Measurements from ENCODE around the gene SLX4IP.

Gene SLX4IP

DNA sequence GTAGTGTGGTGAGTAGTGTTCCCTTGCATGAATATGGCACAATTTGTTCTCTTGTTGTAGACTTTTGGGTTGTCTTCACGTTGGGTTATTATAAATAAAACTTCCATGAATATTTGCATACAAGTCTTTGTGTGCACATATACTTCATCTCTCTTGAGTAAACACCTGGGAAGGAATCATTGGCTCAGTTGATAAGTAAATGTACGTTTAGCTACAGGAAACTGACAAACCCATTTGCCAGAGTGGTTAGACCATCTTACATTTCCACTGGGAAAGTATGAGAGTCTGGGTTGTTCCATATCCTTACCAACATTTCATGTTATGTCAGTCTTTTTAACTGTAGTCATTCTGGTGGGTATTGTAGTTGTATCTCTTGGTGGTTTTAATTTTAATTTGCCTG is 119.2 kb downstream of the SLX4IP start:
- DNase-seq: no peak

DNA sequence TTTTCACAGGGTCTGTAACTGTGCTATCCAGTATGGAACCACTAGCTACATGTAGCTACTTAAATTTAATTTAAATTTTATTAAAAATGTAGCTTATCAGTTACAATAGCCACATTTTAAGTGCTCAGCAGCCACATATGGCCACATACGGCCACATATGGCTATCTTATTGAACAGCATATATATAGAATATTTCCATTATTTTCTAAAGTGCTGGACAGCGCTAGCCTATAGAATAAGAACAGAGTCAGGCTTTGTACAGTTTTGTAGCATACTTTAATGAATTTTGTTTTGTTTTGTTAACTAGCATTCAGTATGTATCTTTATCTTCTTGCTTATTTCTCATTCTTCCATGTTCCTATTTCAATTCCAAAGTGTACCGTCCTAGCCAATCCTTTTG is 120.3 kb downstream of the SLX4IP start:
- DNase-seq: no peak

DNA sequence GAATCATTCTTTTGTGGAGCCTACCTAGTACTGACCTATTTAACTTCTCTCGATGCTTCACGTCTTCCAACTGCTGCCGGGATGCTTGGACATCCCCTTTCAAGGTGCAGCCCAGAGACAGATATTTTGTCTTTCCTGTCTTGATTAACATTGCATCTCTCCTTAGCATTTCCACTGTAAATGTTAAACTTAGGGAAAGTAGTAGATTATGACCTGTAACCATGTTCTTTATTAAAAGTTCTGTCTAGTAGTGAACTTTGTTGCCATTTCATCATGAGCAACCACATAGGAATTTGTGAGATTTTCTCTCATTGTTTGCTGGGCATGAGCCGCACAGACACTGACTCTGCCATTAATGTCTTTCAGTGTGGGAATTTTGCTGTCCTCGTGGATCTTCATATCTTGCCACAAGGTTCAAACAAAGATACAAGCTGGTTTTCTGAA is 120.8 kb downstream of the SLX4IP start:
- no peak for DNase-seq

DNA sequence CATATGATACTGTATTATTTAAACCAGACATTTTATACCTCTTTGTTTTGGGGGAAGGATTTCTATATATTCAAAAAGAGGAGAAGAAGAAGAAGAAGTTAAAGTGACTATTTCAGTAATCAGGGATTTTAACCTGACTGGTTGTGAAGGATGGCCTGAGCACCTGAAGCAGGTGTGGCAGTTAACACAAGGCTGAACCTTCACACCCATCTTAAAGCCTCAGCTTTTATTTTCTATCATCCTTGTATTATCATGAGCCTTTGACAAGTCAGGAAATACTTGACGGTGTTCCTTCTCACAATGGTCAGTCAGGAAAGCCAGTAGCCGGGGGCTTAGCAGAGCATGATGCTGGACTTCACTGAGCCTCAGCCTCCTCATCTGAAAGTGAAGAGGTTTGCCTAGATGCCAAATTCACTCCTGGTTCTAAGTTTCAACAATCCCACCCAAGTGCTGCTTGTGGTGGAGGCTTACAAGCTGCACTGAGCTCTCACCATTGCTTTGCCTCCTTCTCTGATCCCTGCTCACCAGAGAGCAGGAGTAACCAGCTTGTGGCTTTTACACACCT is 121.5 kb downstream of the SLX4IP start:
- DNase-seq: no peak

DNA sequence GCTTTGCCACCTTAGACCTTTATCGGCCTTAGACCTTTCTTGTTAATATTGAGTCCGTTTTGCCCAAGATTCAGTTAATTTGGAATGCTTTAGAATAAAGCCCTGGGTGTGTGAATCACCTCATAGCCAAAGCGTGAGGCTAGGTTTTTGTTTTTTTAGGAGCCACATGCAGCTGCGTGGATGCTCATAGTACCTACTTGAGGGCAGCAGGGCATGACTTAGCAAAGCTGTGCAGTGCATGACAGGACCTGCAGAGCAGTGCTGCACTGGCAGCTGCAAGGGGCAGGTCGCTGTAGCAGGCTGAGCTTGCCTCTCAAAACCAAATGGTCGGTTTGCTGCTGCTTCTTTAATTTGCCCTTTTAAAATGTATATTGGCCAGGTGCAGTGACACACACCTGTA is 122.6 kb downstream of the SLX4IP start:
- no peak for DNase-seq

DNA sequence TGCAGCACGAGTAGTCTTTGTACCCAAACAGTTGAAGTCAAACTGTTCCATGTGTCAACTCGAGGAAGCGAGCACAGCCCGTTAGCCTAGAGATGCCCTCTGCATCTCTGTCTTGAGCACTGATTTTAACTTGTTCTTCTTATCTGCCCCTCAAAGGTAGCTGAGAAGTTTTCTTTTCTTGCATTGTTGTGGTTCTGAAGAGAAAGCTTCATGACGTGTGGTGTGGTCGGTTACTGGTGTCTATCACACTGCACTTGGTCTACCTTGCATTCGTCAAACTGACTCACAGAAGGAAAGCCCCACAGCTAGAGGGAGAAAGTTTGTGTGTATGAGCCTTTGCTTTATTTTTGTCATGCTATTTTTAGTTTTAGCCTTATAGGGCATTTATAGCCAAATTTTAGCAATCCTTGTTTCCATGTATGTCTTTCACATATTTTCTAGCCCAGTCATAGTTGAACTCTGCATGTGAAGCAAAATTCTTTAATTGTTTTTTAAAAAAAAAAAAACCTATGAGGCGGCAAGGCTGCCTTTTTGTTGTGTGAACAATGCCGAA is 123.6 kb downstream of the SLX4IP start:
- DNase-seq: no peak

DNA sequence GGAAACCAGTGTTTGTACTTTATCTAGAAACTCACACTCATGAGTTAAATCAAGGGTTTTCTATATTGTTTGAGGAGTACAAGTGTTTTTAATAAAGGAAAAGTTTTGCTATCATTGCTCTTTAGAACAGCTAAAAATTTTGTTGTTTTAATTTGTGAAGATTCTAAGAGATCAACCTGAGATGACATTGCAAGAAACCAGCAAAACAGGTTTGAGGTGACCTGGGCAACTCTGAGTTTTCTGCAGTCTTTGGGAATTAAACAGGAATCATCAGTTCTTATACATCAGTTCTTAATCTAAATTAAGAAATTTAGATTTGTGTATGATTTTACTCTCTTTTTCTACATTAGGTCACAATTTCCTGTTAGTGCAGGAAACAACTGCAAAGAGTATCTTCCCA is 124.2 kb downstream of the SLX4IP start:
- DNase-seq: no peak

DNA sequence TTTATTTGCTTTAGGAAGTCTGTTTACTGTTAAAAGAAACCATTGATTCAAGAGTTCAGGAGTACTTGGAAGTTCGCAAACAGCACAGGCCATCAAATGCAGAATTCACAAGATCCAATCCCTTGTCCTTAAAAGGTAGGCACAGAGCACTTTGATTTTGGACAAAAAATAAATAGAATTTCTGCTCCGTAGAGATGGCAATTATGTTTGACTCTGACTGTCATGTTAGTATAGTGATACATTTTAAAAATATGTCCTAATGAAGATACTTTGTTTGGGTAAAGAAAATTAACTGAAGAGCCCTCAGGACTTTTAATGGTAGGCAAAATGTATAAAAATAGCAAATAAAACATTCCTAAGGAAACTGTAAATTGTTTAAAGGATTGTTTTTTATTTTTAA is 125.6 kb downstream of the SLX4IP start:
- DNase-seq: no peak

DNA sequence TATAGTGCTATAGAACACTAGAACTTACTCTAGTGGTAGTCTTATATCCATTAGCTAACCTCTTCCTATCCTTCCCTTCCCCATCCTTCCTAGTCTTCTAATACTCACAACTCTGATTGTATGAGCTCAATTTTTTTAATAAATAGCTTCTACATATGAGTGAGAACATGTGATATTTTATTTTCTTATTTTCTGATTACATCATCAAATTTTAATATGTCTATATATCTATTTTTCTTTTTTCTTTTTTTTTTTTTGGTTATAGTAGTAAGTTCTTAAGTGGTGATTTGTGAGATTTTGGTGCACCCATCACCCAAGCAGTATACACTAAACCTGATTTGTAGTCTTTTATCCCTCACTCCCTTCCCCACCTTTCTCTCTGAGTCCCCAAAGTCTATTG is 126.2 kb downstream of the SLX4IP start:
- no peak for DNase-seq

DNA sequence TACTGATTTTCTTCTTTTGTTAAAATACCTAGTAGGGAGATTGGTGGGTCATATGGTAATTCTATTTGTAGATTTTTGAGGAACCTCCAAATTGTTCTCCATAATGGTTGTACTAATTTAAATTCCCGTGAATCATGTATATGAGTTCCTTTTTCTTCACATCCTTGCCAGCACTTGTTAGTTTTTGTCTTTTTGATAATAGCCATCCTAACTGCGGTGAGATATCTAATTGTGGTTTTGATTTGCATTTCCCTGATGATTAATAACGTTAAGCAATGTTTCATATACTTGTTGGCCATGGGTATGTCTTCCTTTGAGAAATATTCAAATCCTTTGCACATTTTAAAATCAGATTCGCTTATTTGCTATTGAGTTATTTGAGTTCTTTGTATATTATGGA is 127.8 kb downstream of the SLX4IP start:
- no peak for DNase-seq

DNA sequence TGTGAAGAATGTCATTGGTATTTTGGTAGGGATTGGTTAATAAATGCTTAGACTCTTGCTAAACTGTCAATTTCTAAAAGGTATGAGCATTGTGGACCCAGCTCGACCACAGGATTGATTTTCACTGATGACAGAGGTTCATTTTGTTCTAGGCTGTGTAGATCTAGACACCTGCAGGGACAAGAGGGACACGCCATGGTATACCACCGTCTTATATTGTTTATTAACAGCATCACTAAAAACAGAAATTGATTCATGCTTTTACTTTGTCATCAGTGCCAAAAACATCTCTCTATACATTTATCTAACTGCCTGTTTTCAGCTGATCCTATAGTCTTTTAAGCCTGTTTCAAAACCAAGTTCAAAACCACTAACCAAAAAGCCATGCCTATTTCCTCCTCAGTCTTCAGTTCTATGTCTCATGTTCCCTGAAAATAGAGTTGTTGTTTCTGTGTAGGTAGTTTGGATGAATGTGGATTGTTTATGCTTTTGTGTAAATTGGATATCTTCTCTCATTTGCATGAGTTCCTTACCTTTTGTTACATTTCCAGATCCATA is 128.9 kb downstream of the SLX4IP start:
- DNase-seq: no peak

DNA sequence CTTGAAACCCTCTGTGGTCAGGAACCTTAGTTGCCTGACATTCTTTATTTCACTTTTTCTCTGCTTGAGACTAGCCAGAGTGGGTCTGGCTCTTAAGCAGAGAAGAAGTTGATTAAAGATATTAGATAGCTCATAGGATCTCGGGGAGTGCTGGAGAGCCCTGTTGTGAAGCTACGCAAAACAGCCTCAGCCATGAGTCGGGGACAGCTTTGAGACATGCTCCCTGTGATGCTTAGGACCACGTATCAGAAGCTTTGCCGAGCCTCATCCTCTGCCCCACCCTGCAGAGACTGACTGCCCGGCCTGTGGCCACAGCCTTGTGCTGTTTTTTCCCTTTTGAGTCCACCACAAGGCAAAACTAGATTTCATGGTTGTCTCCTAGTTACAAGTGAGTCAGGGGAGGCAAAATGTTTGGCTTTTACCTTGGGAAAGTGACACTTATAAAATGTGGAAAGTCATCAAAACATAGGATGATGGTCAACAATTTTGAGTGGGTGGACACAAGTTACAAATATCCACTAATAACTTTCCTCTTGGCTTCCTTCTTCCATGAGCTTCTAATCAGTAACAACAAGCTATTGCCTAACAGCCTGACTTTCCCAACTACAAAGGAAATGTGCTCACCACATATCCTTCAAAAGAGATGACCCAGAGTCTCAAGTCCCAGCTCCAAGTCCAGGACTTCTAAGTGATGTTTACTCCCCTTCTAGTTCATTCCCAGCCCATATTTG is 130.3 kb downstream of the SLX4IP start:
- no peak for DNase-seq

DNA sequence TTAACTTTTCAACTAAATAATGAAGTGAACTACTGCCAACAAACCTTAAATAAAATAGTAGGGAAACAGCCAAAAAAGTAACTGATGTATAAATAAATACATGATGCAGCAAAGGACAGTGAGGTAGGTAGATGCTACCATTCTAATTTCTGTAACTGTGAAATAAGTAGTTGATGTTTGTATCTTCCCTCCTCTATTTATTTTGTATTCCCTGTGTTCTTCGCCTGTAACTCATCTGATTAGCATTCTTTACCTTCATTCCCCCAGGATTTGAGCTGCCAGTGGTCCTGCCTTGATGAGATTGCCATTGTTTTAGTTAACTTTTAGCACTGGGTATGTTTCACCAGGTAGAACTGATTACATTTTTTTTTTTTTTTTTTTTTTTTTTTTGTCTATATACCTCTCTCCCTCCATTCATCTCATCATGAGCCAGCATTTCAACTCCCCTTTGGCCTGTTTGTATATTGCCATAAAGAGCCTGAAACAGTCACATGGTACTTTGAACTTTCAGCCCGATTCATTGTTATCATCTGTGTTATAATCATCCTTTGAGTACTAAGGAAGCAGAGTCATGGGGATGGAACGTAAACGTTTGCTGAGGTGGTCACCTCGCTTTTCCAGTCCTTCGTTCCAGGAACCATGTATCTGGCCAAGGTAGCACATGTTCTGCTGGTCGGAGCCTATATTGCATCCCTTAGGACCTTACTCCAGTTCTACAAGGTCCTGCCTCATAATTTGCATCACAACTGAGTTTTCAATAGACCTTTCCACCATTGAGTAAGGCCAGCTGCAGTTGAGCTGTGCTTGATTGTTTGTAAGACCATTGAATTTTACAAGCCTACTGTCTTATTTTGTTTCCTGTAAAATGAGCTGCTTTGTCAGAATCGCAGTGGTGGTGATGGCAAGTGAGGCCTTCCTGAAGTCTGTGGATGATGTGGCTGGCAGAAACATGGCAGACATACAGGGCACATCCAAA is 131.1 kb downstream of the SLX4IP start:
- no peak for DNase-seq

DNA sequence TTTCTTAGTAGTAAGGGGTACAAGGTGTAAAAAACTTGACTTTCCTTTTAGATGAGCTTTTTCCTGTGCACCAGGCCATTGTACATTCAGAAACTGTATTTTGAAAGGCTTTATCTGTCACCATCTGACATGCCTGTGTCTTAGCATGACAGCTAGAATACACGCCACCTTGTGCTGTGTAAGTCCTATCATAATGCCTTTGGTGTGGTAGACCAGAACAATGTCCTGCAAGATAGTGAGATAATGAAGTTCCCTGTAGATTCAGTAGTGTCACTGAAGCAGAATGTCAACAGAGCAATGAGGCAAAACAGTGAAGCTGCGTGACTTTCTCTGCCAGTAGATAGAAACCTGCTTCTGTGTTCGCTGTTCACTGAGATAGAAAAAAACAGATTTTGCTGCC is 132.9 kb downstream of the SLX4IP start:
- DNase-seq: no peak

DNA sequence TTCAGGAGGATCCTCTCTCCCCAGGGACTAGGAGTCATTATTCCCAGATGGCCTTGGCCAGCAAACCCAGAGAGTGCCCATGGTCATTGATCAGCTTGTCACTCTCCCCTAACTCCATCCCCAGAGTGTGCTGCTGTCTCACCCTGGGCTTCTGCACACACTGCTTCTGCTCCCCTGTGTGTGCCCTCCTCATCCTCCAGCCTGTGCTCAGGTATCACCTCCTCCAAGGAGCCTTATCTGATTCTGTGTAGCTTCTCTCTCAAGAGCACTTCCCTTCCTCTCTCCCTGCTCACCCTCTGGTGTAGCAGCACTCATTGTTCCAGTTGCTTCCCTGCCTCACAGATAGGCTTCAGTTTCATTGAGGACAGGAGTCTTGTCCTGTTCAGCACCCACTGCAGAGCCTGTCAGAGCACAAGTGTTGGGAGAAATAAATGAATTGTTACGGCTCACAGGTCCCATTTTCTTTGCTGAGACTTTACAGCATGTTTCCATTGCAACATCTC is 136.3 kb downstream of the SLX4IP start:
- DNase-seq: no peak

DNA sequence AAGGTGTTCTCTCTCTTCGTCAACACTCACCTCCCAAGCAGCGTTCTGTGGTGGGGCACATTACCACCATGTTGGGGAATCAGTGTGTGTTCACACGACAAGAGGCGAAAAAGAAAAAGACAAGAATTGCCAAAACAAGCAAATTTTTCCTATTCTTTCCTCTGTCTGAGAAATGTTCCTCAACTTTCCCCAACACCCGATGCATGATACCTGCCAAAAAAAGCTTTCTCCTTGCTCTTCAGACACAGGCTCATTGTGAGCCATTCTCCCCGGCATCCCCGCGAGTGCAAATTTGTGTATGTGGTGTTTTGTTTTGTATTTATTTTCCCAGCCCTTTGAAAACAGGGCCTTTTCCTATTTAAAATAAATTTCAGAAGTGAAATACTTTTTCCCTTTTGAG is 137.7 kb downstream of the SLX4IP start:
- DNase-seq: no peak

DNA sequence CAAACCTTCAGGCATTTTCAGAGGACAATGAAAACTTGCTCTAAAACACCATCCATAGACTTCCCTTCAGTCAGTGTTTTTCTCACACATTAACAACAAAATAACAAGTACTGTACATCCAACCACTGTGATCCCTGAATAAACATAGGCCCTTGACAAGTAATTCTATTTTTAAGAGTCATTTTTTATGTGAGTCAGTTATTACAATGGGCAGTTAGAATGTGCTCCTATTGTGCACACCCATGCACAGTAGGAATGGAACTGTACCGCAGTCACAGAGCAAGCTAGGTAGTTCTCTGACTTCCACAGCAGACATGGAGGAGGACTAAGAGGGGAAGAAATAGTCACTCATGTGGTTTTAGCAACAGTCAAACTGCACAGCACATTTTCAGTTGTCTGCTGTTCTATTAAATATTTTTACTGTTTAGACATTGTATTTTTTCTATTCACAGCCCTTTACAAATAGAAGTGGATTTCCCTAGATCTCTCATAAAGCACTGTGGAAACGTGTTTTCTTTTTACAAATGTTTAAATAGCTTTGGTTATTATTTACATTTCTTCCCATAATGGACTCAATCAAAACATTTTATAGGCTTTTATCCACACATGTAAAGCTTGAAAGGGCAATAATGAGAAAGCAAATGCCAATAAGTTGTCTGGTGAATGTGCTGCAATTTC is 138.3 kb downstream of the SLX4IP start:
- DNase-seq: no peak

DNA sequence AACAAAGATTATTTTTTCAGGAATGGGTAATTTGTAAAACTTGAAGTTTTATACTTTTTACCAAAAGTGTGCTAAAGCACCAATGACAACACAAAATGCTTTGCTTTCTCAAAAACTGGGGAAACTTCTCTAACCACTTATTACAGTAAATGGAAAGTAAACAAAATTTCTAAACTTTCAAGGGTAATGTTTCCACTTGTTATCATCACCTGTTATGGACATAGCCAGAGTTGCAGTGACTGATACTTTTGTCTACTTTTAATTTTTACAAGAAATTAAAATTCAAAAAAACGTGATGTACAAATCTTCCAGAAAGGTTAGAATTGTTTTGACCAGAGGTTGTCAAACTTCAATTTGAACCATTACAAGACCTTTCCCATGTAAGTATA is 138.8 kb downstream of the SLX4IP start:
- no peak for DNase-seq

DNA sequence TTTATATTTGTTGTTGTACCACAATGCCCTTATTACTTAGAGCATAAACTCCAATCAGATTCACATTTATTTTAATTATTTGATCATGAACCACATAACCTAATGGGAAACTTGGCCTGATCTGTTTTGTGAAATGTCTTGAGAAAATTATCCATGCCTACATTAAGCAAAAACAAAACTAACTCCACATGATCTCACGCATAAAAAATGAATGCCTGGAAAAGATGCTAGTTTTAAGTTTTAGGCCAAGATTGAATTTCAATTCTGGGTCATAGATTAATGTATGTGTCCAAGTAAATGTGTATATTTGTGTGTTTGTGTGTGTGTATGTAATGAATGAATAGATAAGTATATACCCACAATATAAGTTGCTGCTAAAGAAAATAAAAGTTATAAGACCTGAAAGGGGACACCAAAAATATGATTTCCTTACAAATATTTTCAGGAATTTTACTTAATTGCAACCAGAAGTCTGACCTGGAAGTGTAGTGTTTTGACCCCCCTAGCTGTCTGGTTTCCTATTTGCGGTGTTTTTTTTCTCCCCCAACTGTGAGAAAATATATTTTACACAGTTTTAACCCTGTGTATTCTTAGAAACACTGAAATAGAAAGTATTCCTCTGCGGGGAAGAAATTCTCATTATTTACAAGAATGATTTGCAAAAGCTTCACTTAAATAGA is 141.4 kb downstream of the SLX4IP start:
- DNase-seq: no peak

DNA sequence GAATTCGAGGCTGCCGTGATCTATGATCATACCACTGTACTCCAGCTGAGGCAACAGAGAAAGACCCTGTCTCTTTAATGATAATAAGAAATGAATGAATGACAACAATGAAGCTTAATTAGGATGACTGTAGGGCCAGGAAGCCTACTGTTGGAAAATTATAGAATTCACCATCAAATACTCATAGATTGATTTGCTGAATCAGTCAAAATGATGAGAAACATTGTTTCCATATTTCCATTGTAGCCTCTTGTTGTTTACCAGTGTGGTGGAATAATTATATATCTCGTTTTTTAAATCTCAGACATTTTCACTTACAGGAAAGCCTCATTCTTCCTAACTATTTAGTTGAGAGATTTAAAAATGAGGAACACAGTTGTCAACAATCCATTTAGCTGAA is 142.5 kb downstream of the SLX4IP start:
- DNase-seq: no peak

DNA sequence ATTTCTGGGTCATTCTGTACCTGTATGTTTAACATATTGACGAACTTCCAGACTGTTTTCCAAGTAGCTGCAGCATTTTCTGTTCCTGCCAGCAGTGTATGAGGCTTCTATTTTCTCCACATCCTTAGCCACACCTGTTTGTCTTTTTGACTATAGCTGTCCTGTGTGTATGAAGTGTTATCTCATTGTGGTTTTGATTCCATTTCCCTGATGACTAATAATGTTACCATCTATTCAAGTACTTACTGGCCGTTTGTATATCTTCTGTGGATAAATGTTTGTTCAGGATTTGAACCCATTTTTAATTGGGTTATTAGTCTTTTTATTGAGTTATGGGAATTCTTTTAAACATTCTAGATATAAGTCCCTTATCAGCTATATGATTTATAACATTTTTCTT is 143.5 kb downstream of the SLX4IP start:
- DNase-seq: no peak

DNA sequence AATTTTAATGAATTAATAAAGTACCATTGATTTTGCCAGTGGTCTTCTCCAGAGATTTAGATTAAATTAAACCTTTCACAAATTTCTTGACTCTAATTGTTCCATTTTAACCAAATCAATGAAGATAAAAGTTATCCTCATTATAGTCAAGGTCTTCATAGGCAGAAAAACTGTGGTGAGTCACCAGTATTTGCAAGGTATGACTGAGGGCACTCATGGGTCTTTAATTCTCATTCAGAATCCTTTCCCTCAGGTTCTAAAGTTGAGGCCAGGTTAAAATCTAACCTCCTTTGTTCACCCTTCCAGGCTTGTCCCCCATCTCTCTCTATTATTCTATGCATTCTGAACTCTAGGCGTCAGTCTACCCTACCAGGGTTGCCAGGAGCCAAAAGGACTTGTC is 144.8 kb downstream of the SLX4IP start:
- no peak for DNase-seq
